ENCODE results near the gene FLYWCH2.

DNA sequence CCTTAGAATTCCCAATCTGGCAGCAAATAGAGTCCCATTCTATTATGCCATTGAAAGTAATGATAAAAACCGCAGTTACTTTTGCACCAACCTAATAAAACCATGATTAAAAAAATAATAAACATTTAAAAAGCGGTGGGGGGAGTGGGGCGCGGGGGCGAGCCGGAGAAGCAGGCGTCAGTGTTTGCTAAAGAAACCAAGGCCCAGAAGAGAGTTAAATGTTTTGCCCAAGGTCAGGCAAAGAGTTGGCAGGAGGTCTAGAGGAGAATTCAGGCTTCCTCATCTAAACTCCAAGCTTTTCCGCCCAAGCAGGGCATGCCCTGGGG, 15.4 kb upstream of the FLYWCH2 start:
- TF ChIP-seq, protein P1, sequence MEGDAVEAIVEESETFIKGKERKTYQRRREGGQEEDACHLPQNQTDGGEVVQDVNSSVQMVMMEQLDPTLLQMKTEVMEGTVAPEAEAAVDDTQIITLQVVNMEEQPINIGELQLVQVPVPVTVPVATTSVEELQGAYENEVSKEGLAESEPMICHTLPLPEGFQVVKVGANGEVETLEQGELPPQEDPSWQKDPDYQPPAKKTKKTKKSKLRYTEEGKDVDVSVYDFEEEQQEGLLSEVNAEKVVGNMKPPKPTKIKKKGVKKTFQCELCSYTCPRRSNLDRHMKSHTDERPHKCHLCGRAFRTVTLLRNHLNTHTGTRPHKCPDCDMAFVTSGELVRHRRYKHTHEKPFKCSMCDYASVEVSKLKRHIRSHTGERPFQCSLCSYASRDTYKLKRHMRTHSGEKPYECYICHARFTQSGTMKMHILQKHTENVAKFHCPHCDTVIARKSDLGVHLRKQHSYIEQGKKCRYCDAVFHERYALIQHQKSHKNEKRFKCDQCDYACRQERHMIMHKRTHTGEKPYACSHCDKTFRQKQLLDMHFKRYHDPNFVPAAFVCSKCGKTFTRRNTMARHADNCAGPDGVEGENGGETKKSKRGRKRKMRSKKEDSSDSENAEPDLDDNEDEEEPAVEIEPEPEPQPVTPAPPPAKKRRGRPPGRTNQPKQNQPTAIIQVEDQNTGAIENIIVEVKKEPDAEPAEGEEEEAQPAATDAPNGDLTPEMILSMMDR (conservative IDR thresholded peaks at IDR 0.05; ENCODE audit: low read length) = no peak
- no peak for TF ChIP-seq EZH2phosphoT487 (IDR thresholded peaks at IDR 0.05; ENCODE audit: borderline replicate concordance, low read depth, low read length)

Measured in OCI-LY7 (cell line).